Lung microvascular endothelial cell (primary cell): ENCODE data around the gene MYO18B. TPM values are rescaled to one million over a fixed set of nuclear protein-coding genes. Genes with fewer than 3 reads are reported as not detected.

Experiments used
- DNase-seq, 2 donors: peaks; one replicate each; pipeline versions ENCODE4 v3.0.0 to v3.0.0-alpha.2; 2010; ENCODE audit warnings: low read depth in 2 of 2
- total RNA-seq: library from RNA; depleted of rRNA; stranded (reverse); fragments of >200 nt; gene quantifications from 2 replicates; pipeline ENCODE4 v1.2.1, GENCODE V29; 2014

Gene MYO18B
- total RNA-seq, 1 donor from 2014 or later: not detected

GRCh38 chr22:25711491-25711890, 30.5 kb upstream of the MYO18B start:
- DNase-seq: no peak

GRCh38 chr22:25712661-25713400, 29.2 kb upstream of the MYO18B start:
- no peak for DNase-seq

- DNase-seq: no peak
These were observed 27.9 kb upstream of the MYO18B start for GRCh38 chr22:25714070-25714469.

- no peak for DNase-seq
These were observed 27.2 kb upstream of the MYO18B start for GRCh38 chr22:25714739-25715138.

- DNase-seq: no peak
These were observed 25.4 kb upstream of the MYO18B start for GRCh38 chr22:25716637-25717036.

- DNase-seq: no peak
These were observed 23.7 kb upstream of the MYO18B start for GRCh38 chr22:25718135-25718840.

GRCh38 chr22:25722223-25722622, 19.8 kb upstream of the MYO18B start:
- no peak for DNase-seq

GRCh38 chr22:25722626-25723025, 19.4 kb upstream of the MYO18B start:
- DNase-seq: no peak

GRCh38 chr22:25726241-25726640, 15.7 kb upstream of the MYO18B start:
- DNase-seq: no peak

- DNase-seq: no peak
These were observed 13.9 kb upstream of the MYO18B start for GRCh38 chr22:25728071-25728470.

- DNase-seq: no peak
These were observed 12.7 kb upstream of the MYO18B start for GRCh38 chr22:25729016-25729995.

GRCh38 chr22:25735650-25736049, 6.3 kb upstream of the MYO18B start:
- no peak for DNase-seq

GRCh38 chr22:25736378-25737011, 5.5 kb upstream of the MYO18B start:
- DNase-seq: no peak

- DNase-seq: no peak
These were observed 2.2 kb upstream of the MYO18B start for GRCh38 chr22:25739659-25740344.

GRCh38 chr22:25742918-25743708, 1.1 kb downstream of the MYO18B start:
- no peak for DNase-seq

- DNase-seq: no peak
These were observed 2.7 kb downstream of the MYO18B start for GRCh38 chr22:25744694-25745093.

- no peak for DNase-seq
These were observed 3.5 kb downstream of the MYO18B start for GRCh38 chr22:25745341-25746011.

- peak; percentile 43 to 64 for DNase-seq
These were observed 4.0 kb downstream of the MYO18B start for GRCh38 chr22:25746012-25746373.

- DNase-seq: peak; percentile 67 to 88
These were observed 5.4 kb downstream of the MYO18B start for GRCh38 chr22:25747245-25747944.
